LNCAP (cell line): ENCODE measurements around the gene PLD1.

Source experiments
- CTCF ChIP-seq: fragments of 450-650 bp; IDR thresholded peaks from 2 replicates; pipeline ENCODE4 v1.5.1; 2017; ENCODE audit warnings: mild to moderate bottlenecking

PLD1 gene

GRCh38 chr3:171648069-171648468 lies 162.2 kb downstream of the PLD1 start:
- no peak for TF ChIP-seq CTCF

- peak; percentile 75 for TF ChIP-seq CTCF
Measured at GRCh38 chr3:171646357-171647133, 163.7 kb downstream of the PLD1 start.

- TF ChIP-seq CTCF: no peak
Measured at GRCh38 chr3:171644681-171645080, 165.6 kb downstream of the PLD1 start.

- TF ChIP-seq CTCF: no peak
Measured at GRCh38 chr3:171643681-171644080, 166.6 kb downstream of the PLD1 start.

GRCh38 chr3:171643033-171643432 lies 167.2 kb downstream of the PLD1 start:
- no peak for TF ChIP-seq CTCF

- TF ChIP-seq CTCF: no peak
Measured at GRCh38 chr3:171640520-171641412, 169.5 kb downstream of the PLD1 start.

- TF ChIP-seq CTCF: no peak
Measured at GRCh38 chr3:171636666-171637065, 173.6 kb downstream of the PLD1 start.
